Sigmoid colon (tissue), 7 donors: ENCODE results near the gene EPG5. TPM values are rescaled to one million over a fixed set of nuclear protein-coding genes. Genes with fewer than 3 reads are reported as not detected.

Experiments
- DNase-seq: peaks from one replicate; pipeline ENCODE4 v3.0.0-alpha.2; 2019
- H3K27ac ChIP-seq, 4 donors: fragments of 200-600 bp; sonication (generic); one replicate each; pipeline ENCODE4 v1.5.1; 2016 to 2019; ENCODE audit warnings: mild to moderate bottlenecking in 1 of 4
- H3K27me3 ChIP-seq, 3 donors: fragments of 200-600 bp; sonication (generic); one replicate each; pipeline ENCODE4 v1.5.1; 2019; ENCODE audit warnings: mild to moderate bottlenecking in 1 of 3
- H3K36me3 ChIP-seq, 4 donors: fragments of 200-600 bp; sonication (generic); one replicate each; pipeline ENCODE4 v1.5.1; 2016 to 2019
- H3K4me1 ChIP-seq, 4 donors: fragments of 200-600 bp; sonication (generic); one replicate each; pipeline ENCODE4 v1.5.1; 2017 to 2019
- H3K4me3 ChIP-seq, 4 donors: fragments of 200-600 bp; sonication (generic); one replicate each; pipeline ENCODE4 v1.5.1; 2017 to 2019; ENCODE audit warnings: mild to moderate bottlenecking in 2 of 4, moderate library complexity in 1 of 4
- H3K9me3 ChIP-seq, 4 donors: fragments of 200-600 bp in 3 of 4; sonication (generic) in 3 of 4; one replicate each; pipeline versions ENCODE4 v1.5.1 to v1.6.1; 2013 to 2019
- CTCF ChIP-seq, 4 experiments: fragments of 450-650 bp in 3 of 4; fragments of 200-600 bp in 1 of 4; IDR thresholded peaks; one replicate each; pipeline ENCODE4 v1.5.1; 2016 to 2019; ENCODE audit warnings: antibody characterized with exemption in 4 of 4, mild to moderate bottlenecking in 3 of 4, moderate library complexity in 2 of 4
- EP300 ChIP-seq, 4 donors: sonication (generic); formaldehyde crosslinking; IDR thresholded peaks; one replicate each; pipeline ENCODE4 v1.6.1; 2017; ENCODE audit warnings: antibody characterized with exemption in 4 of 4
- POLR2A ChIP-seq, 2 donors: fragments of 450-650 bp; IDR thresholded peaks; one replicate each; pipeline ENCODE4 v1.6.1; 2016; ENCODE audit warnings: antibody characterized with exemption in 2 of 2, mild to moderate bottlenecking in 2 of 2, moderate library complexity in 2 of 2
- POLR2AphosphoS5 ChIP-seq, 4 donors: sonication (generic); formaldehyde crosslinking; IDR thresholded peaks; one replicate each; pipeline ENCODE4 v1.6.1; 2017; ENCODE audit warnings: antibody characterized with exemption in 4 of 4
- WGBS, 2 donors: extraction: QIAGEN DNeasy Blood & Tissue Kit; methylation state at CpG; one replicate each; pipeline ENCODE4 v1.1.7; 2013; 5-methylcytosine and 5-hydroxymethylcytosine counted together
- intact Hi-C: fragments of 100-400 bp; cut with DNase I; formaldehyde crosslinking; loops from one replicate; pipeline ENCODE4 v1.15.1; 2023
- polyA plus RNA-seq, 3 donors: library from polyadenylated mRNA; stranded (reverse); fragments of 200-250 nt; gene quantifications; one replicate each; pipeline ENCODE4 v1.2.3, GENCODE V29; 2013
- total RNA-seq, 4 donors: library from RNA; depleted of rRNA; stranded (reverse); fragments of >200 nt; gene quantifications; one replicate each; pipeline ENCODE4 v1.1.0, GENCODE V29; 2016
- donor health status: healthy with polysubstance abuse.
- donor health status: Bipolar disorder and iron deficiency.
- donor health status: healthy.

The EPG5 gene
- total and polyA plus RNA-seq, 7 donors, result 3.7 to 29.1 (median 17.1) TPM

DNA sequence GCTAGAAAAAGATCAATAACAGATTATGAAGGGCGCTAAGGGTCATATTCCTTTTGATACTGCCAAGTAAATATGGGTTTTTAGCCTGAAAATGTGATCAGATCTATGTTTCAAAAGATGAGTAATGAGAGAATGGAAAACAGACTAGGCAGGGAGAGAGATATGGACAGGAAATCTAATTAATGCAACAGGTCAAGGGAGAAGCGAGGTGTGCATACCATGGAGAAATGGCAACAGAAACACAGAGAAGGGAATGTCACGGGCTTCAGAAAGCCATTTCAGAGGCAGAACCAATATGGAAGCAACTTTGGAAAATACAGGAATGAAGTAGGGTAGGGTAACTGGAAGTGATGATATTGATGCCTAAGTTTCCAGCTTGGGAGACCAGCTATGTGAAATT, 72.3 kb downstream of the EPG5 start:
- H3K27ac ChIP-seq, result no peak overlapping the region
- 50 to 67% methylated on average over 3 of the region's 3 CpGs for WGBS, 2 donors
- TF ChIP-seq POLR2A (IDR thresholded peaks at IDR 0.05) (no peak), EP300 (IDR thresholded peaks at IDR 0.05) (no peak), POLR2AphosphoS5 (IDR thresholded peaks at IDR 0.05) (no peak)

DNA sequence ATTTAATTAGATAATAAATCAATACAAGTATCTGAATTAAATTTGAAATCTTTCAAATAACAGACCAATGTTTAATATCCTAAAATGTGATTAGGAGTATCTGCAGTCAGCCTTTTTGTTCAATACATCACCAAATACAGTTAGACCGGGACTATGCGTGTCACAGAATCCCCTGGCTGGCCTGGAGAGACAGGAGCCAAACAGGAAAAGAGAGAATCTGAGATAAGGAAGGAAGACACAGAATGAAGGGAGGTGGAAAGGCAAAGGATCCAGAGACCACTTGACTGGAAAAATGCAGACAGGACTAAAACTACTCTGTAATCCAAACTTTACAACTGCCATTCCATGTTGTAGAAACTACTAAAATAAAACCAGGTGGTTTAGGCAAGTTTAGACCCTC, 75.3 kb downstream of the EPG5 start:
- 93% methylated on average over 2 of the region's 2 CpGs for WGBS, 2 donors
- intact Hi-C loops, result no loop called here
- peaks cover 4 to 59% (median 7%) of the 10 kb centered on the region in 4 donors for H3K36me3 ChIP-seq
- H3K4me1 ChIP-seq, result peaks cover 0 to 5% (median 0%) of the 10 kb centered on the region in 4 donors
- TF ChIP-seq CTCF (IDR thresholded peaks at IDR 0.05) (no peak), POLR2AphosphoS5 (IDR thresholded peaks at IDR 0.05) (no peak), POLR2A (IDR thresholded peaks at IDR 0.05) (no peak), EP300 (IDR thresholded peaks at IDR 0.05) (no peak)
- H3K27me3 ChIP-seq, result no peaks in the 10 kb centered on the region
- H3K27ac ChIP-seq, result no peak overlapping the region
- H3K4me3 ChIP-seq, result no peak overlapping the region
- H3K9me3 ChIP-seq, result no peaks in the 10 kb centered on the region
- no peak for DNase-seq

More for the DNA sequence above, 72.3 kb downstream of the EPG5 start:
- Histone ChIP-seq H3K4me1 (peaks cover 0 to 7% (median 3%) of the 10 kb centered on the region in 4 donors), H3K4me3 (no peak overlapping the region), H3K36me3 (peaks cover 9 to 53% (median 18%) of the 10 kb centered on the region in 4 donors), H3K27me3 (no peaks in the 10 kb centered on the region), H3K9me3 (no peaks in the 10 kb centered on the region)
- intact Hi-C loops, result no loop called here
- no peak for DNase-seq

DNA sequence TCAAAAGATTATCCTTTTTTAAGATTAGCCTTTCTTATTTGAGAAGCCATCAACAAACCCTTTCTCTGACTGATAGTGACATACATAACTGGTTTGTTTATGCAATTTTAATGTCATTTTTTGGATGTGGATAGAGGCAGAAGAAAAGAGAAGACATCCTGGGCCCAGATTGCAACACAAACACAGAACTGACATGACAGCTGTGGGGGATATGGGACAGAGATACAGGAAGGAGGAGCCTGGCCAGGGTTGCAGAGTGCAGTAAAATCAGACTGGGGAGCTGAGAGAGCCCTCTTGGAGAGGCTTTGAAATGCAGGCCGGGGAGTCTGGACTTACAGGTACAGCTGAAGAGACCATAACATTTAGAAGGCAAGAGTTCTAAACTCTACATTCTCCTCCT, 76.5 kb downstream of the EPG5 start:
- no peak overlapping the region for H3K4me3 ChIP-seq
- no peak overlapping the region for H3K27ac ChIP-seq
- 87 to 89% methylated on average over 1 of the region's 1 CpG for WGBS, 2 donors
- intact Hi-C loops, result no loop called here
- no peak for DNase-seq
- TF ChIP-seq CTCF (IDR thresholded peaks at IDR 0.05) (no peak), POLR2AphosphoS5 (IDR thresholded peaks at IDR 0.05) (no peak), POLR2A (IDR thresholded peaks at IDR 0.05) (no peak), EP300 (IDR thresholded peaks at IDR 0.05) (no peak)
- no peaks in the 10 kb centered on the region for H3K4me1 ChIP-seq
- H3K36me3 ChIP-seq, result peaks cover 5 to 64% (median 7%) of the 10 kb centered on the region in 4 donors
- H3K9me3 ChIP-seq, result no peaks in the 10 kb centered on the region
- no peaks in the 10 kb centered on the region for H3K27me3 ChIP-seq

GRCh38 chr18:45889419-45890064, 77.6 kb downstream of the EPG5 start:
- 89 to 93% methylated on average over 3 of the region's 3 CpGs for WGBS, 2 donors
- Histone ChIP-seq H3K27me3 (no peaks in the 10 kb centered on the region), H3K36me3 (peaks cover 5 to 74% (median 8%) of the 10 kb centered on the region in 4 donors)

More at GRCh38 chr18:45889419-45890064, 77.6 kb downstream of the EPG5 start:
- intact Hi-C loops, result loop anchor here (10.0 kb wide), 1 partner anchor 225 kb away; no protein-coding TSS in a partner anchor
- Histone ChIP-seq H3K4me1 (no peaks in the 10 kb centered on the region), H3K4me3 (no peak overlapping the region), H3K9me3 (no peaks in the 10 kb centered on the region), H3K27ac (no peak overlapping the region)
- DNase-seq, result no peak
- TF ChIP-seq EP300 (IDR thresholded peaks at IDR 0.05) (no peak), POLR2A (IDR thresholded peaks at IDR 0.05) (no peak), POLR2AphosphoS5 (IDR thresholded peaks at IDR 0.05) (no peak), CTCF (IDR thresholded peaks at IDR 0.05) (no peak)
